CD14-positive monocyte (primary cell): Measurements from ENCODE around the gene MYO1H. TPM values are rescaled to one million over a fixed set of nuclear protein-coding genes. Genes with fewer than 3 reads are reported as not detected.

Source experiments
- DNase-seq, 3 donors: peaks; one replicate each; pipeline ENCODE4 v3.0.0-alpha.2; 2011 to 2022
- H2AFZ ChIP-seq: 2 replicates; pipeline ENCODE4 v1.6.0; 2012; ENCODE audit warnings: mild to moderate bottlenecking, low read depth, low read length, inconsistent platforms; ENCODE audit not compliant: insufficient read depth, poor library complexity, severe bottlenecking
- H3K27ac ChIP-seq, 2 donors: 1 replicate in 1 of 2; 2 replicates in 1 of 2; pipeline ENCODE4 v1.5.1; 2012 to 2013; ENCODE audit warnings: low read length in 2 of 2, control low read depth in 1 of 2, inconsistent platforms in 1 of 2, low read depth in 1 of 2, mild to moderate bottlenecking in 1 of 2
- H3K27me3 ChIP-seq, 2 donors: one replicate each; pipeline versions ENCODE4 v1.6.0 to v1.6.1; 2011 to 2013; ENCODE audit warnings: low read length in 2 of 2; ENCODE audit not compliant: control insufficient read depth in 2 of 2, insufficient read depth in 2 of 2
- H3K36me3 ChIP-seq, 2 donors: replicated peaks in 1 of 2; 1 replicate in 1 of 2; 2 replicates in 1 of 2; pipeline versions ENCODE4 v1.5.1 to v1.6.1; 2012 to 2013; ENCODE audit warnings: low read length in 2 of 2, control low read depth in 1 of 2, inconsistent platforms in 1 of 2, mild to moderate bottlenecking in 1 of 2; ENCODE audit not compliant: insufficient read depth in 2 of 2, control insufficient read depth in 1 of 2
- H3K4me1 ChIP-seq, 2 donors: 1 replicate in 1 of 2; 2 replicates in 1 of 2; pipeline versions ENCODE4 v1.5.1 to v1.6.1; 2012 to 2013; ENCODE audit warnings: low read length in 2 of 2, control low read depth in 1 of 2, inconsistent platforms in 1 of 2, mild to moderate bottlenecking in 1 of 2, moderate library complexity in 1 of 2; ENCODE audit not compliant: insufficient read depth in 2 of 2, control insufficient read depth in 1 of 2
- H3K4me2 ChIP-seq: replicated peaks from 2 replicates; pipeline ENCODE3; 2012; ENCODE audit warnings: low read length, moderate library complexity, mild to moderate bottlenecking; ENCODE audit not compliant: poor library complexity, severe bottlenecking; ENCODE audit errors: extremely low read depth
- H3K4me3 ChIP-seq, 3 experiments: fragments of 200-600 bp in 1 of 3; sonication (generic) in 1 of 3; replicated peaks in 1 of 3; 1 replicate in 2 of 3; 2 replicates in 1 of 3; pipeline ENCODE4 v1.5.1; 2011 to 2013; ENCODE audit warnings: low read length in 3 of 3, mild to moderate bottlenecking in 3 of 3, control low read depth in 2 of 3, low read depth in 2 of 3, inconsistent platforms in 1 of 3, moderate library complexity in 1 of 3
- H3K79me2 ChIP-seq: 2 replicates; pipeline ENCODE4 v1.6.0; 2012; ENCODE audit warnings: mild to moderate bottlenecking, control low read depth, inconsistent platforms, low read length, moderate library complexity; ENCODE audit not compliant: insufficient read depth
- H3K9ac ChIP-seq: 2 replicates; pipeline ENCODE4 v1.6.0; 2017; ENCODE audit warnings: low read length, mild to moderate bottlenecking; ENCODE audit not compliant: insufficient read depth, poor library complexity, severe bottlenecking
- H3K9me3 ChIP-seq, 2 donors: replicated peaks in 1 of 2; 1 replicate in 1 of 2; 2 replicates in 1 of 2; pipeline versions ENCODE4 v1.5.1 to v1.6.1; 2012 to 2013; ENCODE audit warnings: low read length in 2 of 2, control low read depth in 1 of 2; ENCODE audit not compliant: control insufficient read depth in 1 of 2, insufficient read depth in 1 of 2
- H4K20me1 ChIP-seq: 2 replicates; pipeline ENCODE4 v1.6.0; 2012; ENCODE audit warnings: mild to moderate bottlenecking, low read length, control low read depth, moderate library complexity; ENCODE audit not compliant: insufficient read depth
- H3K27ac Mint-ChIP-seq, 7 donors: one replicate each; pipeline ENCODE4 v1.8.0; 2020; ENCODE audit warnings: mild to moderate bottlenecking in 7 of 7, mixed read lengths in 7 of 7, moderate library complexity in 6 of 7, inconsistent platforms in 2 of 7
- H3K27me3 Mint-ChIP-seq, 3 donors: one replicate each; pipeline ENCODE4 v1.8.0; 2021 to 2022; ENCODE audit warnings: low read depth in 3 of 3, mild to moderate bottlenecking in 3 of 3, mixed read lengths in 3 of 3, moderate library complexity in 3 of 3, inconsistent platforms in 1 of 3
- H3K36me3 Mint-ChIP-seq, 2 donors: one replicate each; pipeline ENCODE4 v1.8.0; 2020; ENCODE audit warnings: mixed read lengths in 2 of 2, inconsistent platforms in 1 of 2, mild to moderate bottlenecking in 1 of 2
- H3K4me1 Mint-ChIP-seq: one replicate; pipeline ENCODE4 v1.8.0; 2020; ENCODE audit warnings: mild to moderate bottlenecking, mixed read lengths
- H3K4me3 Mint-ChIP-seq, 2 donors: one replicate each; pipeline ENCODE4 v1.8.0; 2020; ENCODE audit warnings: mild to moderate bottlenecking in 2 of 2, mixed read lengths in 2 of 2, moderate library complexity in 1 of 2
- H3K9me3 Mint-ChIP-seq, 7 donors: one replicate each; pipeline ENCODE4 v1.8.0; 2020 to 2022; ENCODE audit warnings: mixed read lengths in 7 of 7, mild to moderate bottlenecking in 6 of 7, moderate library complexity in 6 of 7, inconsistent platforms in 2 of 7
- WGBS: methylation state at CpG from one replicate; pipeline ENCODE4 v1.1.5; 2013; ENCODE audit warnings: missing lambda C conversion rate; ENCODE audit not compliant: insufficient coverage; 5-methylcytosine and 5-hydroxymethylcytosine counted together
- intact Hi-C, 2 donors: fragments of 100-400 bp; cut with micrococcal nuclease; formaldehyde crosslinking; loops; one replicate each; pipeline versions ENCODE4 v1.15.0 to v1.15.1; 2023
- polyA plus RNA-seq, 3 donors: library from polyadenylated mRNA; depleted of rRNA in 1 of 3; unstranded in 2 of 3; stranded (reverse) in 1 of 3; fragments of 300-500 nt in 2 of 3; fragments of >200 nt in 1 of 3; fragmentation: Illumina TruSeq in 2 of 3; gene quantifications; 1 replicate in 2 of 3; 2 replicates in 1 of 3; pipeline ENCODE4 v1.2.3, GENCODE V29; 2012 to 2021
- TF ChIP-seq, protein P1 (sequence below): fragments of 200-600 bp; IDR thresholded peaks from one replicate; pipeline ENCODE4 v1.8.0; 2022; ENCODE audit warnings: antibody characterized with exemption, mild to moderate bottlenecking

MYO1H gene
- polyA plus RNA-seq, 3 donors: not detected

DNA sequence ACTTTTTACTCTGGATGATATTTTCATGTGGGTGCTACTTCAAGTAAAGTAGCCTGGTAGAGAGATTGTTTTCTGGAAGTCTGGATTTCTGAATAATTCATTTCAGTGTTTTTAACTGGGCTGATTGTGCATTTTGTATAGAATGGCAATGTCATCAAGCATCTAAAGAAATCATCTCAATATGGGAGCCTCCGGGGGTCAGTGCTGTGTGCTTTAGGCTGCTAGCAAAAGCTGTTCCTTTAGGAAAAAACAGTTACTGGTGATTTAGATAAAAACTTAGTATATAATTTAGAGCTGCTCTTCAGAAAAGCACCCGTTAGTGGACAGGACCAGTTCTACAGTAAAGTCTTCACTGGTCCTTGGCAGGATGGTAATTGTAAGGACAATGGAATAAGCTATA, 134.8 kb downstream of the MYO1H start:
- Histone ChIP-seq H3K36me3 (peaks cover 42 to 50% of the 10 kb centered on the region in 2 donors), H3K4me2 (no peak overlapping the region), H3K9ac (no peak overlapping the region), H3K79me2 (peaks cover 24% of the 10 kb centered on the region), H3K9me3 (no peaks in the 10 kb centered on the region), H3K27ac (no peak overlapping the region), H3K4me3 (no peak overlapping the region), H2AFZ (no peak overlapping the region), H3K27me3 (no peaks in the 10 kb centered on the region), H4K20me1 (no peaks in the 10 kb centered on the region), H3K4me1 (peaks cover 11 to 14% of the 10 kb centered on the region in 2 donors)
- Mint-ChIP-seq H3K4me1 (peaks cover 9% of the 10 kb centered on the region), H3K4me3 (no peak overlapping the region), H3K36me3 (peaks cover 41 to 46% of the 10 kb centered on the region in 2 donors), H3K27ac (no peak overlapping the region), H3K9me3 (no peaks in the 10 kb centered on the region), H3K27me3 (peaks cover 0 to 2% (median 0%) of the 10 kb centered on the region in 3 donors)
- WGBS: no CpG with 5 or more reads among the region's 2 CpGs
- TF ChIP-seq, protein P1, sequence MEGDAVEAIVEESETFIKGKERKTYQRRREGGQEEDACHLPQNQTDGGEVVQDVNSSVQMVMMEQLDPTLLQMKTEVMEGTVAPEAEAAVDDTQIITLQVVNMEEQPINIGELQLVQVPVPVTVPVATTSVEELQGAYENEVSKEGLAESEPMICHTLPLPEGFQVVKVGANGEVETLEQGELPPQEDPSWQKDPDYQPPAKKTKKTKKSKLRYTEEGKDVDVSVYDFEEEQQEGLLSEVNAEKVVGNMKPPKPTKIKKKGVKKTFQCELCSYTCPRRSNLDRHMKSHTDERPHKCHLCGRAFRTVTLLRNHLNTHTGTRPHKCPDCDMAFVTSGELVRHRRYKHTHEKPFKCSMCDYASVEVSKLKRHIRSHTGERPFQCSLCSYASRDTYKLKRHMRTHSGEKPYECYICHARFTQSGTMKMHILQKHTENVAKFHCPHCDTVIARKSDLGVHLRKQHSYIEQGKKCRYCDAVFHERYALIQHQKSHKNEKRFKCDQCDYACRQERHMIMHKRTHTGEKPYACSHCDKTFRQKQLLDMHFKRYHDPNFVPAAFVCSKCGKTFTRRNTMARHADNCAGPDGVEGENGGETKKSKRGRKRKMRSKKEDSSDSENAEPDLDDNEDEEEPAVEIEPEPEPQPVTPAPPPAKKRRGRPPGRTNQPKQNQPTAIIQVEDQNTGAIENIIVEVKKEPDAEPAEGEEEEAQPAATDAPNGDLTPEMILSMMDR: no peak
- intact Hi-C loops: loop anchor here in 1 of 2 donors (10.0 kb wide), 1 partner anchor 92 kb away; the partner anchor contains the start of genes MMAB and MVK
- no peak for DNase-seq

DNA sequence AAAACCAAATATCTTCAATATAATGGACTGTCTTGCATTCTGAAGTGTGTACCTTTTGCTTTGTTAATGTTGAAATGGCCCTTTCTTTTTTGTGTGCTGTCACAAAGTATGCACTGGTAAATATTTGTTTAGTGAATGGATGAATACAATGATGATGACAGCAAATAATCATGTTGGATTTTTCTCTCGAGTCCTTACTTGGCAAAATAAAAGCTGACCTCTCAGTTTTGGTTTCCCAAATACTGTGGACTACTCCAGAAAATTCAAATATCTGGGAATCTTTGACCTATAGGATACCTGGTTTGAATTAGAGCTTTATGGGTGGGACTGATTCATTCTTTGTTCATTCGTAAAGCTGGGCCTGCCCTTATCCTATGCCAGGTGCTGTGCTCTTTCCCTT, 135.2 kb downstream of the MYO1H start:
- peaks cover 46 to 54% of the 10 kb centered on the region in 2 donors for H3K36me3 ChIP-seq
- H3K4me1 ChIP-seq: peaks cover 9 to 11% of the 10 kb centered on the region in 2 donors
- no peak overlapping the region for H3K9ac ChIP-seq
- H4K20me1 ChIP-seq: no peaks in the 10 kb centered on the region
- peaks cover 0 to 2% (median 0%) of the 10 kb centered on the region in 3 donors for H3K27me3 Mint-ChIP-seq
- 100% methylated on average over 1 of the region's 2 CpGs for WGBS
- H3K9me3 Mint-ChIP-seq: no peaks in the 10 kb centered on the region
- peaks cover 20% of the 10 kb centered on the region for H3K79me2 ChIP-seq
- TF ChIP-seq, protein P1: no peak
- no peak overlapping the region for H2AFZ ChIP-seq
- DNase-seq: no peak
- no peak overlapping the region for H3K4me3 Mint-ChIP-seq
- no peaks in the 10 kb centered on the region for H3K27me3 ChIP-seq
- H3K27ac Mint-ChIP-seq: no peak overlapping the region
- peaks cover 9% of the 10 kb centered on the region for H3K4me1 Mint-ChIP-seq
- H3K36me3 Mint-ChIP-seq: peaks cover 45 to 50% of the 10 kb centered on the region in 2 donors
- intact Hi-C loops: loop anchor here in 1 of 2 donors (10.0 kb wide), 1 partner anchor 92 kb away; the partner anchor contains the start of genes MMAB and MVK
- no peak overlapping the region for H3K4me2 ChIP-seq
- H3K27ac ChIP-seq: no peak overlapping the region
- H3K4me3 ChIP-seq: no peak overlapping the region
- no peaks in the 10 kb centered on the region for H3K9me3 ChIP-seq
